HG03095 (cell line): Measurements from ENCODE around the gene OLA1.

ENCODE experiments used
- ATAC-seq: cut with Tn5 transposase; IDR thresholded peaks from one replicate; pipeline ENCODE4 v1.9.1; 2021; ENCODE audit warnings: moderate library complexity; ENCODE audit not compliant: unreplicated experiment

The OLA1 gene

DNA sequence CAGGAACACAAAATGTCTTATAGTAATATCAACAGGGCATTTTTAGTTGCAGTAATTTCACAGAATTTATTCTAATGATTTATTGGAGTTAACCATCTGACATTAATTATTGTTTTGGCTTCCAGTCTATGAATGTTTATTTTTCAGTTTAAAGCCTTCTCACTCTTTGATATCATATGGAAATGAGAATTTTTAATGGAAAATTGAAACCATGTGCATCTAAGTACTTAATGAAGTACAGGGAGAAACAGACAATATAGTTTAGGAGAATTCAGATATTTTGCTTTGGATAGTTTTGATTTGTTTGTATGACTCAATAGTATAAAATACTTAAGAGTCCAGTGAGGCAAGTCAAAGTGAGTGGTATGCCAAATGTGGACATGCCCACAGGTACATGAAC, 126.1 kb downstream of the OLA1 start:
- ATAC-seq: no peak

DNA sequence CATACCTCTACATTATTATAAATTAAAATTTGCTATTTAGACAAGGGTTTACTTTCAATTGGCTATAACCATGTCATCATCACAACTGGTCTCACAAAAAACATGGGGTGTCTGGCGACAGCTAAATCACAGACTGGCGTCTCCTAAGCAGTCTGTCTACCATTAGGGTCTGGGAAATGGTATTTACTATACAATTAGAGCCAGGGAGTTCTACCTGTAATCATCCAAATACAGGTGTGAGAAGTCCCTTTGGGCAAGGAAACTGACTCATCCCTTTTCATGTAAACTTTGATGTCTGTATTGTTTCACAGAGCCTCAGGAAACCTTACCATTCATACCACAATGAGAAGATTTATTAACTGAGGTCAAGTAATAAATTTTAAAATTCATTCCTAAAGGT, 126.7 kb downstream of the OLA1 start:
- no peak for ATAC-seq

DNA sequence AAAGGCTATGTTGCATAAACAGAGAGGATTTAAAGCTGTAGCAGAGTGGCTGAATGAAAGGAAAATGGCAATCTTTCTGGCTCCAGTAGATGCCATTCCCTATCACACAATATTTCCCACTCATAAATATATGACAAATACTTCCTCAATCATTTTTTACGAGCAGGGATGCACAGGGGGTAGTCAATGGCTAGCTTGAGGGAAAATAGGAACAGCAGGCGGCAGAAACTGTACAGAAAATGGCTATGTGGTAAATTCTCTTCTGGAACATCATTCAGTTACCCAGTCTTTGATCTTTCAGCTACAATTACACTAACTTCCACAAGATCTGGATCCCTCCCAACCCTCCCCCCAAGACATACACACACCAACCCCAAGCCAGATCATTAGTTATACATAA, 127.2 kb downstream of the OLA1 start:
- no peak for ATAC-seq

DNA sequence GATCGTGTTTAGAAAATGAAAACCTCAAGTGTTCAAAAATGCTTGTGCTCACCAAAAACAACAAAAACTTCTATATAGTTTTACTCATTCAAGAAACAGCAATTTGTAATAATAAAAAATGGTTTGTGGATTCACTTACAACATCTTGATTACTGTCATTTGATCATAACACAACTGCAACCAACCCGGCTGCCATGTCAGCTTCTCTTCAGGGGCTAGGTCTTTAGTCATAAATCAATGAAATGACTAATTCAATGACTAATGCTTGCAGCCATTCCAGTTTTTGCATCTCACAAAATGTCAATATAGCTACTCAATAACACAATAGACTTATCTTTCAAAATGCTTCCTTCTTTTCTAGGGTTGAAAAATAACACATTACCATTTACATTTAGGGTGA, 128.0 kb downstream of the OLA1 start:
- no peak for ATAC-seq

DNA sequence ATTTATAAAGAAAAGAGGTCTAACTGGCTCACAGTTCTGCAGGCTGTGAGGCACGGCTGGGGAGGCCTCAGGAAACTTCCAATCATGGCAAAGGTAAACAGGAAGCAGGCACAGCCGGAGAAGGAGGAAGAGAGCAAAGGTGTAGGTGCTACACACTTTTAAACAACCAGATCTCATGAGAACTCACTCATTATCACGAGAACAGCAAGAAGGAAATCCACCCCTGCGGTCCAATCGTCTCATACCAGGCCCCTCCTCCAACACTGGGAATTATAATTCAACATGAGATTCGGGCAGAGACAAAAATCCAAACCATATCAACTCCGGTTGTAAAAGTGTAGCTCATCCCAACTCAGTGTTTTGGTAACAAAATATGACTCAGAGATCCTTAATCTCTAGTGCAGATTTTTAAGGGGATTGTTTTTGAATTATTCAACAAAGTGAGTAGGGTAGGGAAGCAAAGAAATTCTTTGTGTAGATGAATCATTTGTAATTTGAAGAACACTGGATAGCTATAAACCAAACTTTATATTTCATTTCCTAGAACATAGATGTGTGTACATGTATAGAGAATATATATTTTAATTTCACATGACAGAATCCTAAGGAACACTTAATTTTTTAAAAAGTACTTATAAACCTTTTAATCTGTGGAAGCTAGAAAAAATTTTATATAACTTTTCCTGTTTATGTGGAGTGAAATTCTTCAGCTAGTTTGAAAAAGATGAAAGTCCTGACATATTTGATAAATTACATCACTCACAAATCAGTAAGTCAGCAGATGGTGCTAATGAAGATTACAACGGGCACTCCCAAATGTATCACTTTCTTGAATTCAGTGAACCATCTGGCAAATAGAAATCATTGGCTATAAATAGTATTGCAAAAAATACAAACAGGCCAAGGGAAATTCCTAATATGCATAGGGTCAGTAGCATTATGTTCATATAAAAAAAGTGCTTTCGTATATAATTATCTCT, 130.1 kb downstream of the OLA1 start:
- ATAC-seq: no peak

DNA sequence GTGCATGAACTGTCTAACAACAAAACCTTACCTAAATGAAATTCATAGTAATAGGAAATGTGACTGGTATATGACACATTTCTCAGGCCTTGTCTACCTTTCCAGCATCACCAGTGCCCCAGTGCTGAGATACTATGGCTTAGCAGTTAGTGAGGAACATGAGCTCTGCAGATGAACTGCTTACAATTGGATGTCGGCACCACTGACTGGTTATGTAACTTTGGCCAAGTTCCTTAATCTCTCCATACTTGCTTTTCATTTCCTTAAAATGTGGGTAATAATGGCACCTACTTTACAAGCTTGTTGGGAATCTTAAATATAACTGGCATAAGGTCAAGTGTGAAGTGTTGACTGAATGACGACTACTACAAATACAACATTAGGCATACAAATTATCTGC, 136.3 kb downstream of the OLA1 start:
- ATAC-seq: no peak

DNA sequence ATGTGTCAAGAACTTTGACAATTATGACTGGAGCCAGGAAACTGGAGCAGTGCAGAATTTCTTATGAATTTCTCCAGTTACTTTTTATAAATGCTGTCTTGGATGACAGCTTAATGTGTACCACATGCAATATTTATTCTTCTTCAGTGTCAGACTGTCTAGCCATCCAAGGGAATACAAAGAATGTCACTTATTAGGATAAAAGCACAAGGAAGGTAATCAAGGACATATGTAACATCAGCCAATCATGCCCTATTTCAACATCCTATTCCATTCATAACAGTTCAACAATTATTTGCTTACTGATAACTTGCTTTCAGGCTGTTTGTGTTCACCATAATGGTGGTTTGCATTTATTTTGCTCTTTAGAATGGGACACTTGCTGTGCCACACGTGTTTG, 139.8 kb downstream of the OLA1 start:
- ATAC-seq: no peak

DNA sequence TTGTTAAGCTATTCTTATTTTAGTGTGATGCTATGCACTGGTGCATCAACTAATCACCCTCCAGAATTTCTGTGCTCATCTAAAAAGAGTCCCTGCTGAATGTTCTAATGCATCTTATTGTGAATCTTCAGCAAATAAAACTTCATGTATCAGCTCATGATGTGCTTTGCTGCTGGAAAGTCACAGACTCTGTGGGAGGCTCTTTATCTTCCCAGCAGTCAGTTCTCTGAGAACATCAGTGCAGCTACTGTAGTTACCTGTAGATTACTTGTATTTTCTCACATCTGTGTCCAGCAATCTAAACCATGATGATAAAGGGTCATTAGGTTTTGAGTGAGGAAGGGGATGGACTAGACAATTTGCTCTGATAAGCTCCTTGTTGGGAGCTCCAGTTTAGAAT, 141.6 kb downstream of the OLA1 start:
- no peak for ATAC-seq

DNA sequence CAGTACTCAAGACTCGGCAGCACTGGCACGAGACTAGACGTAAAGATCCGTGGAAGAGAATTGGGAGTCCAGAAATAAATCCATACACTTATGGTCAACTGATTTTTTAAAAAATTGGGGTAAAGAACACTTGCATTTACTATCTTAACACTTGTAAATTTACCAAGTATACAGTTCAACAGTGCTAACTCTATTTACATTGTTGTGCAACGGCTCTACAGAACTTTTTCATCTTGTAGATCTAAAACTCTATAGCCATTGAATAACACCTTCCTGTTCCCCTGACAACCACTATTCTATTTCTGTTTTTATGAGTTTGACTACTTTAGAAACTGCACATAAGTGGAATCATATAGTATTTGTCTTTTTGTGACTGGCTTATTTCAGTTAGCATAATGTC, 153.8 kb downstream of the OLA1 start:
- ATAC-seq: no peak

DNA sequence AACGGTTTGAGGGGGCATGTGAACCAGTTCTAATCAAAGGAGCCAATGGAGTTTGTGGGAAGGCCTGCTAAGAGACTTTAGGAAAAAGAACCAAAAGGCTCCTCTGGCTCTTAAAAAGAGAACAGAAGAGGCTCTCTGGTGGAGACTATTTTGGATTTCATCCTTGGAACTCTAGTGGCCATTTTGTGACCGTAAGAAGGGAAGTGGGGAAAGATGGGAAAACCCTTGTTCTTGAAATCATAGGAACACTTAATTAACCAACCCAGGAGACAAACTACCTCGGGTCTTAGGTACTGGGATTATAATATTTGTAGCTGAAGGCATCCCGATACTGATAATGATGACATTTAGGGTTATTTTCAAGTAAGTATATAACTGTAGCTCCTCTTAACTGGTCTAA, 157.9 kb downstream of the OLA1 start:
- no peak for ATAC-seq

DNA sequence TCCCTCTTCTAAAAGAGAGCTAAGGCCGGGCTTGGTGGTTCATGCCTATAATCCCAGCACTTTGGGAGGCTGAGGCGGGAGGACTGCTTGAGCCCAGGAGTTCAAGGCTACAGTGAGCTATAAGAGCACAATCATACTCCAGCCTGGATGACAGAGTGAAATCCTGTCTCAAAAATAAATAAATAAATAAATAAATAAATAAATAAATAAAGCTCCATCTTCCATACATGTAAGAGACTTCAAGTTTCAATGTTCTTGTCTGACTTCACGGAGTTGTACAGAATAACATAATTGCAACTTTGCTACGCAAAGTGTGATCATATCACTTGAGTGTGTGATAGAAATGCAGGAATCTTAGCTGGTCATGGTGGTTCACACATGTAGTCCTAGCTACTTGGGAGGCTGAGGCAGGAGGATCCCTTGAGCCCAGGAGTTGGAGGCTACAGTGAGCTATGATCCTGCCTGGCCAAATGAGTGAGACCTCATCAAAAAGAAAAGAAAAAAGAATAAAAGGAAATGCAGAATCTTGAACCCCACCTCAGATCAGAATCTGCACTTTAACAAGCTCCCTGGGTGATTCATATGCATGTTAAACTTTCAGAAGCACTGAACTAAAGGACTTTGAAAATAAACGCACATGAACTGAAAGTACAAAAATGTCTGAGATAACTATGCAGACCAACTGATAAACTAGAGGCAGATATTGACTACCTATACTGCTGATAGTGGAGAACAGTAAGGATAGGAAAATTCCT, 159.4 kb downstream of the OLA1 start:
- no peak for ATAC-seq

DNA sequence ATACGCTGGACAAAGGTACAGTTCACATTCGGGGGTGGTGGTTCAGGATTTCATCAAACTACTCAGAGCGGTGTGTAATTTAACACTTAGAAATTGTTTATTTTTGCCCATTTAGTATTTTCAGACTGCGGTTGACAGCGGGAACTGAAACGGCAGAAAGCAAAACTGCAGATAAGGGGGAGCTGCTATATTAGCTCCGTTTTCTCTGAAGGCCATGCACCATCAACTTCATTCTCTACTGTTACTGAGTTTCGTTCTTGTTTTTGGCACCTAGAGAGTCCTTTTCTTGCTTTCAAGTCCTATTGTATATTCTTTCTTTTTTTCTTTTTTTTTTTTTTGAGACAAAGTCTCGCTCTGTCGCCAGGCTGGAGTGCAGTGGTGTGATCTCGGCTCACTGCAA, 161.6 kb downstream of the OLA1 start:
- no peak for ATAC-seq

DNA sequence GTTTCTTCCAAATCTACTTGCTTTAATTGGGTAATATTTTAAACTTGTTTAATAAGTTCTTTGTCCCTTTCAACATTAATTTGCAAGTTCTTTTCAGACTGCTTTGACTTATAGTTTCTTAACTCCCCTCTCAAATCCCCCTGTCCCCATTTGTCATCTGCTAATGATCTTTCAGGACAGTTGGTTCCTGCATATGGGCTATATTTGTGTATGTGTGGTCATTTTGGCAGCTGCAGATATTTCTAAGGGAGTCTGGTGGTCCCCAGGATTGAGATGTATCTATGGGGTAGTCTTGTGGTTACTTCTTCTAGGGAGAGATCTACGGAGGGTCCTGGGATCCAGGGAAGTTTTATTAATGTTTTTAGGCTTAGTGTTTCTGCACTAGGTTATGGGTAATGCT, 162.6 kb downstream of the OLA1 start:
- ATAC-seq: no peak

DNA sequence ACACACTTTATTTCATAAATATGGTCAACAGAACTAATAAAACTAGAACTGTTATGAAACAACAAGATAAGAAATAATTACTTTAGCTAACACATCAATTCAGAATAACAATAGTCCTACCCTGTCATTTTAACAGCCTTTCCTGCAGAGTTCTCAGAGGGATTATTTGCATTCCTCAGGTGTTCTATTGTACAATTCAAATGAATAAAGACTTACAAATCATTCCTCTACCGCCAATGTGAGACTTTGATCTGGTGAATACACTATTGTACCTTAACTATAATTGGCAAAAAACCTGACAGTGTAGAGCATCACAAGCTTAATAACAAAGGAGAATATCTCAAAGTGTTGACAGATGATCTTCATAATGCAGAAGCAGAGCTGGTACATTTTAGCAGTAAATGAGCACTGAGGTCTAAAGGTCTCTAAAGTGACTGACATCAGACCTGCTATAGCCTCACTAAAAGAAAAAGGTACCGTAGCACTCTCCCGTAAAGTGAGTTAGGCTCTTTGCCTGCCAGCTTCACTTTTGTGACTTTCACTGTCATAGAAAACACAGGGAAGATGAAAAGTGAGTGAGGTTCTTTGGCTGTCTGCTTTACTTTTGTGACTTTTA, 164.4 kb downstream of the OLA1 start:
- no peak for ATAC-seq

DNA sequence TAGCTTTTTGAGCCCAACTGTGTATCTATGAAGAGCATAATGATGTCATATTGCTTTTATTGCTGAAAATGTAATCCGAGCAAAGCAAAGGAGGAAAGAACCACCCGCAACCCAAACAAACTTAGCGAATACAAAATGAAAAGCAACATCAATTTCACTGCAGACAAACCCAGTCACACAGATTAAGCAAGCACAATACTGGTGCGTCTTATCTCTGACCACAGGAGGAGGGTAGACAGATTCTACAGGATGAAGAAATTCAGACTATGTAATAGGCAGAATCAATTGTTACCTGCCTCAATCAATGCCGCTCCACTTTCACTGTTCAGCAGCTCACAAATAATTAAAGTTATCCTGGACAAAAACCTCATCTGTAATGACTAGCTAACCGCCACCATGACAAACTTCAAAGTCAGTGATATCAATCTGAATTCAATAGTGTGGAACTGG, 167.6 kb downstream of the OLA1 start:
- no peak for ATAC-seq

DNA sequence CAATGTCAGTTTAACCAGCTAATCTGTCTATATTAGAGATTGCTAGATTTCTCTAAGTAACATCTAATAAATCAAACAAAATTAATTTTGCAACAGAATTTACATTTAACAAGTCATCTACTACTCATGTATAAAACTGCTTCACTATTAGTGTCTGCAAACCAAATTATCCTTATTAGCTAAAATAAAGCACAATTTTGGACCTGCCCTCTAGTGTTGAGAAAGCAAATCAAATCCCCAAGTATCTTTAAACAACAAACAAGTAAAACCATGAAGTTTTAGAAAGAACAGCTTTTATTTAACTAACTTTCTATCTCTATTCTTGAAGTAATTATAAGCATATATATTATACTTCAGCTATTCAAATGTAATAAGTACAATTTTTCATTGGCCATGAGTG, 170.1 kb downstream of the OLA1 start:
- no peak for ATAC-seq

DNA sequence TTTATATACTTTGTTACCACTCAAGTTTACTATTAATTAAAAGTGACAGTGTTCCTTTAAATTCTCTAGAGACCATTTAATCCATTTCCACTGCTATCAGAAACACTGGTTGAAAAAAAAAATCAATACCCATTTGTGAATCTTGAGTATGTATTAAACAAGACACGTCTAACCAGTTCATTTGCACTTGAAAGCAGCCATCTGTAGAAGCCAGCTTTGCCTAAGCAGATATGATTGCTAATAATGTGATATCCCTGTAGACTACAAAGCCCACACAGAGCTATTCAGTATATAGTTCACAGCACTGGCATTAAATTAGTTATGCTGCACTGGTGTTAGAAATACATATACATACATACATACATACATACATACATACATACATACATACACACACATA, 171.4 kb downstream of the OLA1 start:
- no peak for ATAC-seq

DNA sequence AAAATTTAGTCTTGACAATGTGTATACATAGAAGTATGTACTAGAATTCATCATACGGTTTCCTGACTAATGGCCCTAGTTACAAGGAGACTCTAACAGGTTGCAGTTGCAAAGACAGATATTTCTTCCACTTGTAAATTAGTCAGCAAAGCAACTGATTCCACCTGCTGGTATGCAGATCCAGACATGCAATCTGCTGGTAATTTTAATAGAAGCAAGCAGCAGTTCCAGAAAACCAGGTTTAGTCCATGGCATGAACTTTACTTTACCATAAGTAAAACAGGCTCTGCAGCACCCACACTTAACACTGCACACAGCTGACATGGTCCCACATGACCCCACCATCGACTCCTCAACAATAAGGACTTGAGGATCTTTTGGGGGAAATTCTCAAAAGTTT, 172.3 kb downstream of the OLA1 start:
- no peak for ATAC-seq

DNA sequence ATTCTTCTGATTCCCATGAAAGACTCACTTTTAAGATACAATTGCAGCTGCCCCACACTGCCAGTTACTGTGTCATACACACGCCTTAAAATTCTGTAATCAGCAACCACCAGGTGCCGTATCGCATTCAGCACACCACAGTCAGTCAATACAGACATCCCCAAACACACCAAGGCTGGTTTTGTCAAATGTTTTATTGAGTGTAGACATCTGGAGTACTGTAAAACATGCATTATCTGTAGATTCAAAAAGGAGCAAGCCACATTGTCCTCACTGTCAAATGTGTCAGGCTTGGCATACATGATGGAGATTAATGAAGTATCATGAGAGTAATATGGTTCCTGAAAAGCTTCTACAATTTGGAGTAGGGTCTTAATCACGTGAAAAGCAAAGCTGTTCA, 173.5 kb downstream of the OLA1 start:
- no peak for ATAC-seq

DNA sequence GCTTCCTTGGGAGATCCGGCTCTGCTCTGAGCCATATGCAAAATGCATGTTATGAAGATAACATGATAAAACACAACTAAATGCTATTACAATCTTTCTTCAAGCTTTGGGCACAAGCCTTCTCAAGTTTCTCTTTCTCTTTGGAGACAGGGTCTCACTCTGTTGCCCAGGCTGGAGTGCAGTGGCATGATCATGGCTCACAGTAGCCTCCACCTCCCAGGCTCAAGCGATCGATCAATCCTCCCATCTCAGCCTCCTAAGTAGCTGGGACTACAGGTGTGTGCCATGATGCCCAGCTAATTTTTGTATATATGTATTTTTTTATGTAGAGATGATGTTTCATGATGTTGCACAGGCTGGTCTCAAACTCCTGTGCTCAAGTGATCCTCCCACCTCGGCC, 175.5 kb downstream of the OLA1 start:
- ATAC-seq: no peak

DNA sequence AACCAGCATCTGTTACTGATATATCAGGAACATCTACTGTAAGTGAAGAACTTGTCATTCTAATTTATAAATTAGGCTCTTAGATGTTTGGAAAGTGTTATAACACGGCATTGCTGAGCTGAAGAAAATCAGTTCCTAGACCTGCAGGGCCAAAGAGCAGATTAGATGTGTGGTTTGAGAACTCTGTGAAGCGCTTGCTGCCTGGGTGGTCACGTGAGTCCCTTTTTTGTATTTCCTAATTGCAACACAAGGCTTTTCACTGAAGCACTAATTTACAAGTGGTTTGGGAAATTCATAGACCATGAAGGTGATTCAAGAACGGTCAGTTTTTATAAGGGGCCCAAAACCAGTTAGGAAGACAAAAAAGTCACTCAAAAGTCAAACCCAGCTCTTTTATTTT, 176.3 kb downstream of the OLA1 start:
- no peak for ATAC-seq

DNA sequence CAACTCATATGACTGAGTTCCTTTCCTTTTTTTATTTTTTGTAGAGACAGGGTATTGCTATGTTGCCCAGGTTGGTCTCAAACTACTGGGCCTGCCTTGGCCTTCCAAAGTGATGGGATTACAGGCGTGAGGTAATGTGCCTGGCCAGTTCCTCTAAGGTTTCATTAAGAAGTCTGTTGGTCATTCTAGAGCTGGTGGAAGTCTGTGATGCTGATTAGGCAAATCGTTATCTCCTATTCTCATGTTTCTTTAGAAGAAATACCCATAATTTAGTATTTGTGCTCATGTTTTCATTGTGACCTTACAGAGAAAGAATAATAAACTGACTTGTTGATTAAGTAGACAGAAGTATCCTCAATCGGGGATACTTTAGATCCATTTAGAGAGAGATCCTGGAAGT, 177.0 kb downstream of the OLA1 start:
- ATAC-seq: no peak
